Medulla oblongata (tissue), 1 donor: ENCODE measurements around the gene DCDC2C.

Experiments
- DNase-seq: peaks from one replicate; pipeline ENCODE4 v3.0.0-alpha.2; 2015; ENCODE audit errors: extremely low spot score

DCDC2C gene

GRCh38 chr2:3672861-3673678, 30.3 kb upstream of the DCDC2C start:
- no peak for DNase-seq

GRCh38 chr2:3674066-3674845, 29.1 kb upstream of the DCDC2C start:
- DNase-seq, result no peak

GRCh38 chr2:3675687-3676086, 27.7 kb upstream of the DCDC2C start:
- DNase-seq, result no peak

DNA sequence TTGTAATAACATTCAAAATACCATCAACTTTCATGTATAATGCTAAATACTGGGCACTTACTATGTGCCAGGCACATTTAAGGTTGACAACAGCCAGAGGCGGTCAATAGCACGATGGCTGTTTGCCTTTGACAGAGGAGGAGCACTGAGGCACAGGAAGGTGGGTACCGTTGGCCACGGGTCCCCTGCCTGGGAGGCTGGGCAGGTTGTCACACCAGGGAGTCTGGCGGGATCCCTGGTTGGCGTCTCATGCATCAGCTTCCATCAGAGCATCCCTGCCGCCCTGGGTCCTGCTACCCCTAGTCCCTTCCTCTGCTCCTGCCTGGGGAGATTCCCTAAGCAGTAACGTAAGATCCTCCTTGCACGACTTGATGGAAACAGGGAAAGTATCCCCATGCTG, 25.9 kb upstream of the DCDC2C start:
- DNase-seq, result no peak

- DNase-seq, result no peak
Measured at GRCh38 chr2:3678212-3678611, 25.2 kb upstream of the DCDC2C start.

- DNase-seq, result no peak
Measured at GRCh38 chr2:3679180-3679579, 24.2 kb upstream of the DCDC2C start.

GRCh38 chr2:3679616-3680393, 23.6 kb upstream of the DCDC2C start:
- no peak for DNase-seq

GRCh38 chr2:3680548-3681345, 22.6 kb upstream of the DCDC2C start:
- DNase-seq, result no peak

GRCh38 chr2:3681625-3682024, 21.8 kb upstream of the DCDC2C start:
- DNase-seq, result no peak

DNA sequence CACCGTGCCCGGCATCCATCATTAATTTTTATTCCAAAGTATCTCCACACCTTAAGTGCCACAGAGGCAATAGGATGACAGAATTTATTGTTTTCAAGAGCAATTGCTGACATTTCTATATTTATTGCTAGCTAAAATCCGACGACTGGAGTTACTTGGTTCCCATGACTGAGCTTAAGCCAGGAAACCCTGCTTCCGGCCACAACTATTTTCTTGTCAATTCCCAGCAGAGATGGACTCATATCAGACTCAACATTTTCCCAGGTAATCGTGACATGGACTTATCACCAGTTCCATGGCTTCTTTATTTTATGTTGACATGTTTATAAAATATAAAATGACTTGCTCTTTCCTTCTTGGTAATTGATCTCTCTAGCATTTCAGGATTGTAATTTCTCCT, 20.6 kb upstream of the DCDC2C start:
- DNase-seq, result no peak

DNA sequence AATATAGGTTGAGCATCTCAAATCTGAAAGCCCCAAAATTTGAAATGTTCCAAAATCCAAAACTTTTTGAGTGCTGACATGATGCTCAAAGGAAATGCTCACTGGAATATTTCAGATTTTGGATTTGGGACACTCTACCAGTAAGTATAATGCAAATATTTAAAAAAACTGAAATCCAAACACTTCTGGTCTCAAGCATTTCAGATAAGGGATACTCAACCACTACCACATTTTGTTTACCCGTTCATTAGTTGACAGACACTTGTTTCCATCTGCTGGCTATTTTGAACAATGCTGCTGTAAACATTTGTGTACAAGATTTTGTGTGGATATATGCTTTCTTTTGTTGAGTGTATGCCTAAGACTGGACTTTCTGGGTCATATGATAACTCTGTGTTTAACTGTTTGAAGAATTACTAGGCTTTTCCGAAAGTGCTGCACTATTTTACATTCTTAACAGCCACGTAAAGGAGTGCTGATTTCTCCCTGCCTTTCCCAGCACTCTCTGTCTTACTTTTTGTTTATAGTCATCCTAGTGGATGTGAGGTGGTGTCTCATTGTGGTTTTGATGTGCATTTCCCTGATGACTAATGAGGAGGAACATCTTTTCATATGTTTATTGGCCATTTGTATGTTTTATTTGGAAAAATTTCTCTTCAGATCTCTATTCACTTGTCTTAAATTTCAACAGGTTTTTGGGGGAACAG, 19.5 kb upstream of the DCDC2C start:
- DNase-seq, result no peak

GRCh38 chr2:3689998-3690748, 13.2 kb upstream of the DCDC2C start:
- DNase-seq, result no peak

DNA sequence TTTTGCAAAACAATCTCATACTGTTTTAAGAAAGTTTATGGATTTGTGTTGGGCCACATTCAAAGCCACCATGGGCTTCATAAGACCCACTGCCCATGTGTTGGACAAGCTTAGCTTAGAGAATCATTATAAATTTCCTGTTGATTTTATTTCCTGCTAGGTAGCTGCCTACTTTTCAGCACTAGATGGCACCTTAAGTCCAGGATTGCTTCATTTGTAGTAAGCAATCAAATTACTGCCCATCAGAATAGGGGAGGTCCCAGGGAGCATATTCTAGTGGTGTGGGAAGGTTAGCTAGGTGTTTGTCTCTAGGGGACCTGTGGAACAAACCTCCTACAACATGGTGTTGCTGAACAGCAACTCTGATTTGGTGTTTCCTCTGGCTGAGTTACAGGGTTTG, 11.0 kb upstream of the DCDC2C start:
- DNase-seq, result no peak

- no peak for DNase-seq
Measured at GRCh38 chr2:3696545-3696944, 6.8 kb upstream of the DCDC2C start.

DNA sequence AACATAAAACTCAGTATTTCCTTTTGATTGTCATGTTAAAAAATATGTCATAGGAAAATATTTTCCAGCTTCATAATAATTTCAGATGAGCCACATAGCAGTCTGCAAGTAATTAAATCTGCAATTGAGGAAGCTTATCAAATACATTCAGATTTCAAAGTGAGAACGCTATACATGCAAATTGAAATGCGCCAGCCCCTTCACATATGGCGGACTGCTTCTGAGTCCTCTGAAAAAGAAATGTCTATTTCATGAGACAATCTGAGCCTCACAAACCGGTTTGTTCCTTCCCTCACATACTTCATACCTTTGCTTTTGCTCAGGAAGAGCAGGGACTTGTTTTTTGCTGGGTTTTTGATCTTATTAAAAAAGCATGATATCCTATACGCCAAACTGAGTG, 2.3 kb upstream of the DCDC2C start:
- no peak for DNase-seq

GRCh38 chr2:3703757-3704355, 481 bp downstream of the DCDC2C start:
- no peak for DNase-seq

DNA sequence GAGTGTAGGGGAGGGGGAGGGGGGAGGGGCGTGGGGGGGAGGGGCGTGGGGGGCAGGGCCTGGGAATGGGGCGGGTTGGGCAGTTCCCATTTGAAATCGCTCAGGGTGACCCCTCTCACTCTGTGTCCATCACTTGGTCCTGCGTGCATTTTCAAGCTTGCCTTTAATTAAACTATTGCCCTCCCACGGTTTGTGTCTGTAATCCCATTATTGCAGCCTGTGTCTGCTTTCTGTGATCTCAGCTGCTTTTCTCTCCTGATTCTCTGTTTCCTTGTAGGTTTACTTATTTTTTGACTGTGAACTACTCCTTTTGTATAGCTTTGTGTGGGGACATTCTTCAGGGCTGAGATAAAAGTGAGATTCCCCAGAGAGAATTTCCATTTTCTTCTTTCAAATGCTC, 1.3 kb downstream of the DCDC2C start:
- no peak for DNase-seq

- no peak for DNase-seq
Measured at GRCh38 chr2:3705782-3706181, 2.4 kb downstream of the DCDC2C start.

GRCh38 chr2:3706892-3707291, 3.5 kb downstream of the DCDC2C start:
- no peak for DNase-seq

GRCh38 chr2:3708576-3708975, 5.2 kb downstream of the DCDC2C start:
- no peak for DNase-seq
